ENCODE results near the gene NCKAP1. TPM values are rescaled to one million over a fixed set of nuclear protein-coding genes. Genes with fewer than 3 reads are reported as not detected.
A peak's percentile ranks its signal among the peaks of the same experiment; 100 is the strongest.
"Not testable (repeated sequence)": the region's sequence is repeated elsewhere in the genome, so short reads cannot be mapped to it uniquely, and the experiment has no call there.

NCKAP1 gene
- polyA plus RNA-seq, 2 of the 4 experiments (the other 2 are of a cell fraction), result 98.8 to 201 TPM

- ChIA-PET CTCF (no interaction called here), POLR2A (no interaction called here)
- Histone ChIP-seq H3K4me3 (no peak overlapping the region), H3K4me2 (no peak overlapping the region), H3K27ac (no peak overlapping the region), H3K4me1 (no peaks in the 10 kb centered on the region), H3K9me3 (no peaks in the 10 kb centered on the region; the same call in 2 of the 3 replicates)
- 44% methylated on average over 2 of the region's 2 CpGs for WGBS (ENCODE audit: missing lambda C conversion rate)
- DNase-seq (ENCODE audit: low read depth in 1 of 2, low spot score in 1 of 2), result no peak
- FAIRE-seq, result no peak
- no peak for TF ChIP-seq JUNB (IDR thresholded peaks at IDR 0.05)
- no peak for TF ChIP-seq BCL3 (IDR thresholded peaks at IDR 0.05)
- TF ChIP-seq, protein P1, sequence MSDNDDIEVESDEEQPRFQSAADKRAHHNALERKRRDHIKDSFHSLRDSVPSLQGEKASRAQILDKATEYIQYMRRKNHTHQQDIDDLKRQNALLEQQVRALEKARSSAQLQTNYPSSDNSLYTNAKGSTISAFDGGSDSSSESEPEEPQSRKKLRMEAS (IDR thresholded peaks at IDR 0.05), result no peak
- TF ChIP-seq TP53 (CRISPR knock-in tag; IDR thresholded peaks at IDR 0.05), result no peak
- TF ChIP-seq, protein P2, sequence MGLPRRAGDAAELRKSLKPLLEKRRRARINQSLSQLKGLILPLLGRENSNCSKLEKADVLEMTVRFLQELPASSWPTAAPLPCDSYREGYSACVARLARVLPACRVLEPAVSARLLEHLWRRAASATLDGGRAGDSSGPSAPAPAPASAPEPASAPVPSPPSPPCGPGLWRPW (IDR thresholded peaks at IDR 0.05), result no peak
- TF ChIP-seq, protein P3, sequence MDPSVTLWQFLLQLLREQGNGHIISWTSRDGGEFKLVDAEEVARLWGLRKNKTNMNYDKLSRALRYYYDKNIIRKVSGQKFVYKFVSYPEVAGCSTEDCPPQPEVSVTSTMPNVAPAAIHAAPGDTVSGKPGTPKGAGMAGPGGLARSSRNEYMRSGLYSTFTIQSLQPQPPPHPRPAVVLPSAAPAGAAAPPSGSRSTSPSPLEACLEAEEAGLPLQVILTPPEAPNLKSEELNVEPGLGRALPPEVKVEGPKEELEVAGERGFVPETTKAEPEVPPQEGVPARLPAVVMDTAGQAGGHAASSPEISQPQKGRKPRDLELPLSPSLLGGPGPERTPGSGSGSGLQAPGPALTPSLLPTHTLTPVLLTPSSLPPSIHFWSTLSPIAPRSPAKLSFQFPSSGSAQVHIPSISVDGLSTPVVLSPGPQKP (IDR thresholded peaks at IDR 0.05; ENCODE audit: low read depth, low read length), result no peak
- TF ChIP-seq RAD21 (conservative IDR thresholded peaks at IDR 0.05 in 1 of 2, IDR thresholded peaks at IDR 0.05 in 1 of 2), result no peak
- ATAC-seq, result no peak
Observed at GRCh38 chr2:182883451-182883850, 154.8 kb downstream of the NCKAP1 start.

GRCh38 chr2:182880100-182880499 is 158.2 kb downstream of the NCKAP1 start:
- H3K4me1 ChIP-seq; ATAC-seq; H3K27ac ChIP-seq; H3K4me3 ChIP-seq; FAIRE-seq; DNase-seq (ENCODE audit: low read depth in 1 of 2, low spot score in 1 of 2); H3K4me2 ChIP-seq; POLR2A ChIA-PET; H3K9me3 ChIP-seq: not testable (repeated sequence)
- CTCF ChIA-PET, result interaction anchor here (0.8 to 1.2 kb wide), 2 partner anchors 10 to 13 kb away, joined by 3 read pairs; partner anchors contain the start of gene FRZB
- 4% methylated on average over 1 of the region's 1 CpG for WGBS (ENCODE audit: missing lambda C conversion rate)

DNA sequence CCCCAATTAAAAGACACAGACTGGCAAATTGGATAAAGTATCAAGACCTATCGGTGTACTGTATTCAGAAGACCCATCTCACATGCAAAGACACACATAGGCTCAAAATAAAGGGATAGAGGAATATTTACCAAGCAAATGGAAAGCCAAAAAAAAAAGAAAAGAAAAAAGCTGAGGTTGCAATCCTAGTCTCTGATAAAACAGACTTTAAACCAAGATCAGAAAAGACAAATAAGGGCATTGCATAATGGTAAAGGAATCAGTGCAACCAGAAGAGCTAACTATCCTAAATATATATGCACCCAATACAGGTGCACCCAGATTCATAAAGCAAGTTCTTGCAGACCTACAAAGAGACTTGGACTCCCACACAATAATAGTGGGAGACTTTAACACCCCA is 161.6 kb downstream of the NCKAP1 start:
- FAIRE-seq; ATAC-seq; H3K27ac ChIP-seq; H3K4me2 ChIP-seq; POLR2A ChIA-PET; DNase-seq (ENCODE audit: low read depth in 1 of 2, low spot score in 1 of 2); CTCF ChIA-PET; H3K4me1 ChIP-seq; H3K9me3 ChIP-seq; H3K4me3 ChIP-seq: not testable (repeated sequence)
- WGBS (ENCODE audit: missing lambda C conversion rate), result 9% methylated on average over 1 of the region's 1 CpG
- TF ChIP-seq MAFK (IDR thresholded peaks at IDR 0.05; ENCODE audit: partially characterized antibody), result peak; percentile 45

GRCh38 chr2:182870227-182870626 is 168.0 kb downstream of the NCKAP1 start:
- WGBS (ENCODE audit: missing lambda C conversion rate), result 0% methylated on average over 1 of the region's 1 CpG
- peak in 1 of 2 experiments; percentile 68; a peak in 3 of 6 replicates for ATAC-seq
- ChIA-PET POLR2A (no interaction called here), CTCF (interaction anchor here (0.7 kb wide), 1 partner anchor 9 kb away, joined by 3 read pairs; no protein-coding TSS in a partner anchor)
- no peak for FAIRE-seq
- Histone ChIP-seq H3K4me3 (no peak overlapping the region), H3K9me3 (no peaks in the 10 kb centered on the region), H3K4me2 (no peak overlapping the region), H3K4me1 (0 out of 3 replicates have a peak, but pooled peaks cover 4% of the 10 kb centered on the region), H3K27ac (no peak overlapping the region)
- peak; percentile 8 to 52 for DNase-seq (ENCODE audit: low read depth in 1 of 2, low spot score in 1 of 2)
- TF ChIP-seq RAD21 (conservative IDR thresholded peaks at IDR 0.05 in 1 of 2, IDR thresholded peaks at IDR 0.05 in 1 of 2) (peak in 1 of 2 experiments; percentile 23; a peak in 1 of 5 replicates), CHD4 (IDR thresholded peaks at IDR 0.05; ENCODE audit: borderline replicate concordance) (no peak)

- TF ChIP-seq, protein P4, sequence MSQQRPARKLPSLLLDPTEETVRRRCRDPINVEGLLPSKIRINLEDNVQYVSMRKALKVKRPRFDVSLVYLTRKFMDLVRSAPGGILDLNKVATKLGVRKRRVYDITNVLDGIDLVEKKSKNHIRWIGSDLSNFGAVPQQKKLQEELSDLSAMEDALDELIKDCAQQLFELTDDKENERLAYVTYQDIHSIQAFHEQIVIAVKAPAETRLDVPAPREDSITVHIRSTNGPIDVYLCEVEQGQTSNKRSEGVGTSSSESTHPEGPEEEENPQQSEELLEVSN (IDR thresholded peaks at IDR 0.05; ENCODE audit: borderline replicate concordance, low read depth), result no peak
- no peak for TF ChIP-seq MAFK (IDR thresholded peaks at IDR 0.05; ENCODE audit: partially characterized antibody)
- TF ChIP-seq HOXA7 (CRISPR knock-in tag; IDR thresholded peaks at IDR 0.05), result no peak
- no peak for TF ChIP-seq CHD4 (IDR thresholded peaks at IDR 0.05; ENCODE audit: borderline replicate concordance)
- no peak for TF ChIP-seq NFE2L2 (conservative IDR thresholded peaks at IDR 0.05; ENCODE audit: low read length)
- TF ChIP-seq KDM1A (IDR thresholded peaks at IDR 0.05; ENCODE audit: low read depth), result no peak
- TF ChIP-seq ESRRA (IDR thresholded peaks at IDR 0.05; ENCODE audit: borderline replicate concordance, low read length), result no peak
- no peak for TF ChIP-seq TP53 (CRISPR knock-in tag; IDR thresholded peaks at IDR 0.05)
- TF ChIP-seq HMGXB4 (CRISPR knock-in tag; IDR thresholded peaks at IDR 0.05; ENCODE audit: borderline replicate concordance), result no peak
- TF ChIP-seq, protein P2 (IDR thresholded peaks at IDR 0.05), result no peak
- no peak overlapping the region for H3K4me2 ChIP-seq
- ChIA-PET CTCF (interaction anchor here (0.7 to 0.9 kb wide), 3 partner anchors 22 to 201 kb away, joined by 3 to 4 read pairs (median 3); no protein-coding TSS in a partner anchor), POLR2A (interaction anchor here (0.7 kb wide), 1 partner anchor 28 kb away, joined by 3 read pairs; no protein-coding TSS in a partner anchor)
- 61% methylated on average over 6 of the region's 6 CpGs for WGBS (ENCODE audit: missing lambda C conversion rate)
- no peak overlapping the region for H3K4me3 ChIP-seq
- DNase-seq (ENCODE audit: low read depth in 1 of 2, low spot score in 1 of 2) (no peak), FAIRE-seq (no peak), ATAC-seq (no peak)
- H3K27ac ChIP-seq, result no peak overlapping the region
- no peaks in the 10 kb centered on the region for H3K9me3 ChIP-seq
- 0 out of 3 replicates have a peak, but pooled peaks cover 4% of the 10 kb centered on the region for H3K4me1 ChIP-seq
Observed at GRCh38 chr2:182868054-182868796, 170.0 kb downstream of the NCKAP1 start.
